ENCODE data around the gene SH2D1B. TPM values are rescaled to one million over a fixed set of nuclear protein-coding genes. Genes with fewer than 3 reads are reported as not detected.

SH2D1B gene
- total and polyA plus RNA-seq, 2 experiments from 2014 or later, result not detected

- H3K27ac Mint-ChIP-seq, result no peak overlapping the region
- ATAC-seq (no peak), DNase-seq (ENCODE audit: low spot score) (no peak)
- Histone ChIP-seq H3K4me1 (ENCODE audit: insufficient read depth) (peaks cover 26% of the 10 kb centered on the region), H3K79me2 (replicated peaks; ENCODE audit: insufficient read depth) (no peaks in the 10 kb centered on the region), H3K4me2 (no peak overlapping the region), H3K27ac (ENCODE audit: low read depth) (no peak overlapping the region), H3K27me3 (ENCODE audit: insufficient read depth) (no peaks in the 10 kb centered on the region), H3F3A (replicated peaks; ENCODE audit: low read depth) (no peaks in the 10 kb centered on the region), H3K4me3 (no peak overlapping the region), H2AFZ (no peak overlapping the region), H3K36me3 (ENCODE audit: insufficient read depth) (no peaks in the 10 kb centered on the region), H4K20me1 (replicated peaks; ENCODE audit: insufficient read depth) (no peaks in the 10 kb centered on the region), H3K9me2 (ENCODE audit: insufficient read depth) (no peaks in the 10 kb centered on the region)
- TF ChIP-seq NANOG (IDR thresholded peaks at IDR 0.05; ENCODE audit: borderline replicate concordance), result no peak
- no peak for TF ChIP-seq JUNB (IDR thresholded peaks at IDR 0.05; ENCODE audit: unreplicated experiment)
- TF ChIP-seq CREB1 (CRISPR knock-in tag; IDR thresholded peaks at IDR 0.05; ENCODE audit: low read depth), result no peak
- TF ChIP-seq ETS1 (IDR thresholded peaks at IDR 0.05), result no peak
- TF ChIP-seq ZNF462 (CRISPR knock-in tag; IDR thresholded peaks at IDR 0.05), result no peak
- no peak for TF ChIP-seq ZNF114 (CRISPR knock-in tag; IDR thresholded peaks at IDR 0.05)
- no peak for TF ChIP-seq ZNF331 (CRISPR knock-in tag; IDR thresholded peaks at IDR 0.05; ENCODE audit: low read depth)
- no peak for TF ChIP-seq CTCF (conservative IDR thresholded peaks at IDR 0.05; ENCODE audit: low read depth in 2 of 2)
- TF ChIP-seq STAT1 (IDR thresholded peaks at IDR 0.05; ENCODE audit: unreplicated experiment), result no peak
- no peak for TF ChIP-seq POLR2AphosphoS5 (IDR thresholded peaks at IDR 0.05; ENCODE audit: low read depth)
- TF ChIP-seq REST (IDR thresholded peaks at IDR 0.05; ENCODE audit: unreplicated experiment), result no peak
- TF ChIP-seq EZH2 (IDR thresholded peaks at IDR 0.05; ENCODE audit: low read depth, unreplicated experiment), result no peak
- TF ChIP-seq EZH2phosphoT487 (IDR thresholded peaks at IDR 0.05; ENCODE audit: unreplicated experiment), result no peak
- H3K27me3 Mint-ChIP-seq (ENCODE audit: insufficient read depth, low read depth, poor library complexity), result peaks cover 2% of the 10 kb centered on the region
- peaks cover 32% of the 10 kb centered on the region for H3K4me1 Mint-ChIP-seq
- no peaks in the 10 kb centered on the region for H3K9me3 Mint-ChIP-seq
- H3K36me3 Mint-ChIP-seq (ENCODE audit: low read depth), result no peaks in the 10 kb centered on the region
- H3K4me3 Mint-ChIP-seq, result no peak overlapping the region
Measured at GRCh38 chr1:162396201-162396906, 15.6 kb downstream of the SH2D1B start.
